NCI-H2196 treated with DMSO at 0.1 percent for 48 hours (cell line): ENCODE data around the gene NAP1L2.
"Not testable (repeated sequence)": the region's sequence is repeated elsewhere in the genome, so short reads cannot be mapped to it uniquely, and the experiment has no call there.

Source experiments
- DNase-seq: peaks from one replicate; lab custom pipeline; 2025; ENCODE audit not compliant: unreplicated experiment; lab: John Stamatoyannopoulos, UW

NAP1L2 gene

GRCh38 chrX:73214426-73215094 is at the start of gene NAP1L2:
Gene NAP1L2, minus strand, starts transcription at chrX:73214851. Its CDS starts 359 bp downstream, at chrX:73214492.
- no peak for DNase-seq

- DNase-seq: peak; percentile 0
These were observed 48.3 kb upstream of the NAP1L2 start for GRCh38 chrX:73262991-73263390.

GRCh38 chrX:73239242-73239641 is 24.6 kb upstream of the NAP1L2 start:
- DNase-seq: no peak

GRCh38 chrX:73217621-73218020 is 3.0 kb upstream of the NAP1L2 start:
- DNase-seq: no peak

- DNase-seq: no peak
These were observed 595 bp upstream of the NAP1L2 start for GRCh38 chrX:73215246-73215645.

- no peak for DNase-seq
These were observed 771 bp downstream of the NAP1L2 start for GRCh38 chrX:73213734-73214425.

- DNase-seq: no peak
These were observed 8.3 kb downstream of the NAP1L2 start for GRCh38 chrX:73206366-73206765.

GRCh38 chrX:73182502-73183114 is 32.0 kb downstream of the NAP1L2 start:
- no peak for DNase-seq

GRCh38 chrX:73168945-73169344 is 45.7 kb downstream of the NAP1L2 start:
- not testable (repeated sequence) for DNase-seq
